ENCODE data around the gene POFUT2.

Gene POFUT2

GRCh38 chr21:45225041-45225740 is 62.5 kb downstream of the POFUT2 start:
- DNase-seq (ENCODE audit: low read depth, low spot score) = no peak

- no peak for DNase-seq (ENCODE audit: low read depth, low spot score)
These were observed 63.3 kb downstream of the POFUT2 start for GRCh38 chr21:45224189-45224938.

DNA sequence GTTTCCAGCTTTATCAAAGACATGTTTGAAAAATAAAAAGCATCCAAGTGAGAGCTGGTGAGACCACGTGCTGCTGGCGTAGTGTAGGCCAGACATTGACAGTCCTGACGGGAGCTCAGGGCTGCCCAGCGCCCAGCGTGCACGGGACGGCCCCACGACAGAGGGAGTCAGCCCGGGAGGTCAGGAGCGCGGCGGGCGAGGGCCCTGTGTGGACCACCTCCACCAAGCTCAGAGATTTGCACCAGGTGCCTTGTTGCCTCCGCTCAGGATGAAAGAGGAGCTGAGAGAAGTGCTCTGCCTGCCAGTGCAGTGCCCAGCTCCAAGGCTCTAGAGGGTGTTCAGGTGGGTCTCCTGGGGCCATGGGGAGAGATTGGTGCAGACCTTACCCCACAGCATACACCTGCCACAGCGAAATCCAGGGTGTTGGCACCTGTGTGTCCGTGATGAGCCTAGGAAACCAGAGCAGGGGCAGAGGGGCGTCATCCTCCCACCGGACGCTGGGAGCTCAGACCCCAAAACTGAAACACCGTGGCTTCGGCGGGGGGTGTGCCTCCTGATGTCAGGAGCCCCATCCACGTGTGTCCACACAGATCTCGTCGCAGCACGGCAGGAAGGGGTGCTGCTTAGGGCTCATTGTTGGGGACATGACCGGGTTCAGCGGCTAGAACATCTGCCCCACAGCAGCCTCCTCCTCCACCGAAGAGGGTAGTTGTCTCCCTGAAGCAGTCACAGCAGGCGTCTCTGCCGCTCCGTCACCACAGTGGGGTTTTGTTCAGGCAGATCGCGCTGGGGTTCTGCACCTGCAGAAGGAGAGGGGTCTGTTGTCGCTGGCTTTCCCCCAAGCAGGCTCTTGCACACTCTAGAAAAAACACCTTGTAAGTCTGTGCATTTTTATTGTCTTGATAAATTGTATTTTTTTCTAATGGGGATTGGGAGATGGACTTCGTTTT is 64.2 kb downstream of the POFUT2 start:
- no peak for DNase-seq (ENCODE audit: low read depth, low spot score)

DNA sequence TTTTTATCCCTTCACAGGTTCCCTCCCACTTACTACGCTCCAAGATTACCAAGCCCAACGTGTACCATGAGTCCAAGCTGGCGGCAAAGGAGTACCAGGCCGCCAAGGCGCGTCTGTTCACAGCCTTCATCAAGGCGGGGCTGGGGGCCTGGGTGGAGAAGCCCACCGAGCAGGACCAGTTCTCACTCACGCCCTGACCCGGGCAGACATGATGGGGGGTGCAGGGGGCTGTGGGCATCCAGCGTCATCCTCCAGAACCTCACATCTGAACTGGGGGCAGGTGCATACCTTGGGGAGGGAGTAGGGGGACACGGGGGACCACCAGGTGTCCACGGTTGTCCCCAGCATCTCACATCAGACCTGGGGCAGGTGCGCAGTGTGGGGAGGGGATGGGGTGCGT is 65.7 kb downstream of the POFUT2 start:
- no peak for DNase-seq (ENCODE audit: low read depth, low spot score)

GRCh38 chr21:45220714-45221490 is 66.8 kb downstream of the POFUT2 start:
- no peak for DNase-seq (ENCODE audit: low read depth, low spot score)

DNA sequence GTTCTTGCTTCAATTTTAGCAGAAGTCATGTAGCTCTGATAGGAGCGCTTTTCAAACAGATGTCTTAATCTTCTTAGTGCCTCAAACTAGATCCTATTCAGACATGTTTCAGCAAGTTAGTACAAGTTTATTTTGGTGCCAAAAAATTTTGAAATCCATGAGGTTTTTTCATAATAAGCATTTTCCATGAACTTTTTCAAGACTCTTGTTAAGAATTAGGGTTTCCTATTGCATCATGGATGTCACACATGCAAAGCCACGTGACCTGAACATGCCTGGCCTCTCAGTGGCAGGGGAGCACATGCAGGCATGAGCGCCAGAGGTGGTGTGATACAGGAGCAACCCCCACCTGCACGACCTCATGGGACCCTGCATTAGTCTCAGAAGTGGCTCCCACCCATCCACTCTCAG is 67.6 kb downstream of the POFUT2 start:
- no peak for DNase-seq (ENCODE audit: low read depth, low spot score)

DNA sequence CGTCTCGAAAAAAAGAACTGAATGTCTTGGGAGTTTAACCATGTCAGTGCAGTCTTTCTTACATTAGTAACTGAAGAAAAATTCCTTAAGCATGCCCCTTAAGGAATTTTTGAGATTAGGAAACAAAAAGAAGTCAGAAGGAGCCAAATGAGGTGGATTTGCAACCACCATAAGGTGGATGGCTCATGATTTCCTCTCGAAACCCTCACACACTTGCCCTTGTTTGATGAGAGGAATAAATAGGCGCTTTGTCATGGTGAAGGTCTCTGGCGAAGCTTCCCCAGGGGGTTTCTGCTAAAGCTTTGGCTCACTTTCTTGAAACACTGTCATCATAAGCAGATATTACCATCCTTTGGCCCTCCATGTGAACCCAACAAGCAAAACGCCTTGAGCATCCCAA is 68.2 kb downstream of the POFUT2 start:
- no peak for DNase-seq (ENCODE audit: low read depth, low spot score)

DNA sequence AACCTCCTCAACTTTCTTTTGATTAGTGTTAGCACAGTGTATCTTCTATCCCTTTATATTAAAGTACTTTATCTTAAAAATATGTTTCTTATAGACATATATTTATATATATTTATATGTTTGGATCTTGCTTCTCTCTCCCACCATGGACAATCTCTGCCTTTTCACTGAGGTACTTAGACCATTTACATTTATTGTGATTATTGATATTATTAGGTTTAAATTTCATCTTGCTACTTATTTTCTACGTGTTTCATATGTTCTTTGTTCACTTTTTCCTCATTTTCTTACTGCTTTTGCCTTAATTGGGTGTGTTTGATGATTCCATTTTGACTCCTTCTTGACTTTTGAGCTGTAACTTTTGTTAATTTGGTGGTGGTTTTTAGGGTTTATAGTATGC is 70.7 kb downstream of the POFUT2 start:
- no peak for DNase-seq (ENCODE audit: low read depth, low spot score)

DNA sequence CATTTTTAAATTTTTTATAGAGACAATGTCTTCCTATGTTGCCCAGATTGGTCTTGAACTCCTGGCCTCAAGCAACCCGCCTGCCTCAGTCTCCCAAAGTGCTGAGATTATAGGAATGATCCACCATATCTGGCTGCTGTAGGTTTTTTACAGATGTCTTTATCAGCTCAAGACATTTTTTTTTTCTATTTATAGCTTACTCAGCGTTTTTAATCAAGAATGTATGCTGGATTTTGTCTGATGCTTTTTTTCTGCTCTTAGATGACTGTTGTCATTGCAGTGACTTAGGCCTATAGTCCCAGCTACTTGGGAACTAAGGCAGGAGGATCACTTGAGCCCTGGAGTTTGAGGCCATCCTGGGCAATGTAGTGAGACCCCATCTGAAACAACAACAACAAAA is 72.5 kb downstream of the POFUT2 start:
- no peak for DNase-seq (ENCODE audit: low read depth, low spot score)

All from iPS DF 19.7 (cell line).